HG02588 (cell line): ENCODE data around the gene ZP2.
"Not testable (repeated sequence)": the region's sequence is repeated elsewhere in the genome, so short reads cannot be mapped to it uniquely, and the experiment has no call there.

Source experiments
- ATAC-seq: cut with Tn5 transposase; IDR thresholded peaks from one replicate; pipeline ENCODE4 v1.9.1; 2021; ENCODE audit warnings: mild to moderate bottlenecking, moderate library complexity; ENCODE audit not compliant: unreplicated experiment

Gene ZP2

GRCh38 chr16:21152160-21153030 lies 59.0 kb downstream of the ZP2 start:
- not testable (repeated sequence) for ATAC-seq

GRCh38 chr16:21150375-21151001 lies 60.9 kb downstream of the ZP2 start, which contains the start of gene DNAH3:
Gene DNAH3, minus strand, starts transcription at chr16:21150846. Its CDS starts 527 bp downstream, at chr16:21150319.
- ATAC-seq = no peak
